ENCODE measurements around the gene CAPNS1. TPM values are rescaled to one million over a fixed set of nuclear protein-coding genes. Genes with fewer than 3 reads are reported as not detected.

Gene CAPNS1
- total and polyA plus RNA-seq, 4 donors = 79.5 to 280 (median 103) TPM

- H3K9me3 ChIP-seq (ENCODE audit: control insufficient read depth in 4 of 4, low read length in 3 of 4) = no peaks in the 10 kb centered on the region
- TF ChIP-seq RXRA (IDR thresholded peaks at IDR 0.05) (no peak), SP1 (IDR thresholded peaks at IDR 0.05) (no peak), ZBTB33 (IDR thresholded peaks at IDR 0.05) (no peak), NR2F2 (IDR thresholded peaks at IDR 0.05) (no peak), FOXA2 (IDR thresholded peaks at IDR 0.05) (no peak), HNF4A (conservative IDR thresholded peaks at IDR 0.05) (no peak), YY1 (IDR thresholded peaks at IDR 0.05) (no peak), JUND (IDR thresholded peaks at IDR 0.05) (no peak), CTCF (IDR thresholded peaks at IDR 0.05; ENCODE audit: low read depth, low read length, missing input control) (no peak), ATF3 (IDR thresholded peaks at IDR 0.05) (no peak), EGR1 (IDR thresholded peaks at IDR 0.05; ENCODE audit: low read depth in 2 of 2) (no peak), REST (IDR thresholded peaks at IDR 0.05) (no peak), FOXA1 (IDR thresholded peaks at IDR 0.05) (no peak), GABPA (IDR thresholded peaks at IDR 0.05 in 1 of 2, conservative IDR thresholded peaks at IDR 0.05 in 1 of 2) (no peak), MAX (IDR thresholded peaks at IDR 0.05) (no peak), RAD21 (IDR thresholded peaks at IDR 0.05) (no peak), HNF4G (IDR thresholded peaks at IDR 0.05) (no peak), TAF1 (conservative IDR thresholded peaks at IDR 0.05) (no peak)
- H3K9ac ChIP-seq (ENCODE audit: low read depth in 1 of 2, low read length in 2 of 2) = no peak overlapping the region
- no peaks in the 10 kb centered on the region for H3K27me3 ChIP-seq (ENCODE audit: control insufficient read depth in 4 of 4, insufficient read depth in 4 of 4, low read length in 3 of 4)
- H3K27ac ChIP-seq (ENCODE audit: low read depth in 1 of 2, low read length in 2 of 2) = no peak overlapping the region
- no peak for DNase-seq (ENCODE audit: low spot score)
- H3K4me3 ChIP-seq (ENCODE audit: low read depth in 1 of 3, low read length in 3 of 3) = no peak overlapping the region
- WGBS = 98% methylated on average over 12 of the region's 12 CpGs
- H3K36me3 ChIP-seq (ENCODE audit: control insufficient read depth in 4 of 4, insufficient read depth in 3 of 4, low read depth in 1 of 4, low read length in 3 of 4) = peaks cover 0 to 2% (median 0%) of the 10 kb centered on the region in 4 donors
- H3K4me1 ChIP-seq (ENCODE audit: control insufficient read depth in 4 of 4, insufficient read depth in 4 of 4, low read length in 3 of 4) = no peaks in the 10 kb centered on the region
Measured at GRCh38 chr19:36163813-36164212, 23.9 kb downstream of the CAPNS1 start.
